Activated CD8-positive, alpha-beta memory T cell treated with anti-CD3 and anti-CD28 coated beads for 1 hour (primary cell): Measurements from ENCODE around the gene ITGB3.

Experiments used
- DNase-seq, 2 donors: peaks; one replicate each; pipeline ENCODE4 v3.0.0-alpha.2; 2020; ENCODE audit warnings: low read depth in 1 of 2; ENCODE audit errors: extremely low read depth in 1 of 2

Gene ITGB3

GRCh38 chr17:47325176-47325575 is 71.5 kb downstream of the ITGB3 start:
- DNase-seq: no peak

DNA sequence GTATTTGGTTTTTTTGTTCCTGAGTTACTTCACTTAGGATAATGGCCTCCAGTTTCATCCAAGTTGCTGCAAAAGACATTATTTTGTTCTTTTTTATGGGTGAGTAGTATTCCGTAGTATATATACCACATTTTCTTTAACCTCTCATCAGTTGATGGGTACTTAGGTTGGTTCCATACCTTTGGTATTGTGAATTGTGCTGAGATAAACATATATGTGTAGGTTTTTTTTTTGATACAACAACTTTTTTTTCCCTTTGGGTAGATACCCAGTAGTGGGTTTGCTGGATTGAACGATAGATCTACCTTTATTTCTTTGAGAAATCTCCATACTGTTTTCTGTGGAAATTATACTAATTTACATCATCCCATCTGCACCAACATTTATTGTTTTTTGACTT is 76.9 kb downstream of the ITGB3 start:
- DNase-seq: no peak

GRCh38 chr17:47332287-47332686 is 78.7 kb downstream of the ITGB3 start:
- no peak for DNase-seq

- DNase-seq: no peak
Measured at GRCh38 chr17:47335101-47335936, 81.7 kb downstream of the ITGB3 start.

- no peak for DNase-seq
Measured at GRCh38 chr17:47338026-47338425, 84.4 kb downstream of the ITGB3 start.

DNA sequence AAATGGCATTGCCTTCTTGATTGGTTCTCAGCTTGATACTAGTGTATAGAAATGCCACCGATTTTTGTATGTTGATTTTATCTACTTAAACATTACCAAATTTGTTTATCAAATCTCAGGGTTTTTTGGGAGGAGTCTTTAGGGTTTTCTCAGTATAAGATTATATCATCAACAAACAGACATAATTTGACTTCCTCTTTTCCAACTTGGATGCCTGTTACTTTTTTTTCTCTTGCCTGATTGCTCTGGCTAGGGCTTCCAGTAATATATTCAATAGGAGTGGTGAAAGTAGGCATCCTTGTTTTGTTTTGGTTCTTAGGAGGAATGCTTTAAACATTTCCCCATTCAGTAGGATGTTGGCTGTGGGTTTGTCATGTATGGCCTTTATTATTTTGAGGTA is 99.2 kb downstream of the ITGB3 start:
- DNase-seq: no peak

GRCh38 chr17:47358652-47359051 is 105.0 kb downstream of the ITGB3 start:
- no peak for DNase-seq
